ENCODE results near the gene NHLRC3.
"Not testable (repeated sequence)": the region's sequence is repeated elsewhere in the genome, so short reads cannot be mapped to it uniquely, and the experiment has no call there.

- TF ChIP-seq CTCF, POLR2A (IDR thresholded peaks at IDR 0.05): not testable (repeated sequence)
Measured at GRCh38 chr13:39006371-39007111, 31.7 kb upstream of the NHLRC3 start.

Data from right lobe of liver (tissue), 4 donors.